Left lung (tissue), 10 donors: ENCODE measurements around the gene IL1R2. TPM values are rescaled to one million over a fixed set of nuclear protein-coding genes. Genes with fewer than 3 reads are reported as not detected.

Experiments used
- ATAC-seq: fragments of 200-7000 bp; cut with Tn5 transposase; one replicate; pipeline ENCODE4 v1.9.1; 2020; ENCODE audit warnings: moderate library complexity
- DNase-seq, 4 donors: peaks; one replicate each; pipeline ENCODE4 v3.0.0-alpha.2; 2013 to 2020
- H3K27ac ChIP-seq, 2 donors: fragments of 200-600 bp; sonication (generic) in 1 of 2; one replicate each; pipeline versions ENCODE4 v1.5.0 to v1.8.0; 2020 to 2021
- H3K27me3 ChIP-seq, 2 donors: fragments of 200-600 bp; sonication (generic) in 1 of 2; one replicate each; pipeline versions ENCODE4 v1.5.0 to v1.8.0; 2020 to 2021
- H3K36me3 ChIP-seq, 2 donors: fragments of 200-600 bp; sonication (generic) in 1 of 2; one replicate each; pipeline versions ENCODE4 v1.5.0 to v1.8.0; 2020 to 2021
- H3K4me1 ChIP-seq, 2 donors: fragments of 200-600 bp; one replicate each; pipeline ENCODE4 v1.8.0; 2021
- H3K4me3 ChIP-seq, 2 donors: fragments of 200-600 bp; sonication (generic) in 1 of 2; one replicate each; pipeline versions ENCODE4 v1.5.0 to v1.8.0; 2020 to 2021; ENCODE audit warnings: mild to moderate bottlenecking in 1 of 2
- H3K9me3 ChIP-seq, 2 donors: fragments of 200-600 bp; sonication (generic) in 1 of 2; one replicate each; pipeline versions ENCODE4 v1.5.0 to v1.8.0; 2020 to 2021
- intact Hi-C, 2 donors: fragments of 100-400 bp; cut with DNase I; formaldehyde crosslinking; loops; one replicate each; pipeline versions ENCODE4 v1.11.2 to v1.14.2; 2022
- polyA plus RNA-seq, 6 donors: library from polyadenylated mRNA; unstranded; fragments of 120-200 nt; gene quantifications; one replicate each; pipeline ENCODE4 v1.2.1, GENCODE V29; 2013; ENCODE audit not compliant: insufficient read length in 6 of 6
- total RNA-seq, 2 donors: library from RNA; stranded (reverse); fragmentation: NEBNext Ultra II Directional; extraction: Animal tissue kit (Norgen Biotek cat#: 25700); gene quantifications; one replicate each; pipeline ENCODE4 v1.2.1, GENCODE V29; 2021
- TF ChIP-seq, protein P1 (sequence below), 2 donors: fragments of 200-600 bp; sonication (generic) in 1 of 2; IDR thresholded peaks; one replicate each; pipeline versions ENCODE4 v1.5.0 to v1.8.0; 2021; ENCODE audit warnings: antibody characterized with exemption in 2 of 2
- donor health status: DM: no; HTN: yes; CAD: no.
- donor health status: DM: no; HTN: no; CAD: no.

Gene IL1R2
- total and polyA plus RNA-seq, 8 donors = 0.52 to 195 (median 0.80) TPM

DNA sequence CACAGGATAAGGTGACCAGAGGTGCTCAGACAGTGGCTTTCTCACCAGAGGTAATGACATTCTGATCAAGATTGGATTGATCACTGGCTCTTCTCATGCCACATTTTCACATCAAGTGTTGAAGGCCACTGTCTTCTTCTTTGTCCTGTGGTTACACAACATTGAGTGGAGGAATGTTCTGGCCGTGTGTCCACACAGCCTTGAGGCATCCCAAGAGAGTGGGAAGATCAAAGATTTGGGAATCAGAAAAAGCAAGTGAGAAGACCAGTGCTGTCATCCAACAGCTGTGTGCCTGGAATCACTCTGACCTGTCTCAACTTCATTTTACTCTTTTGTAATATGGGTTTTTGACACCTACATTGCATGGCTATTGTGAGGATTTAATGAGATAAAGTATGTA is 67.4 kb downstream of the IL1R2 start:
- H3K4me1 ChIP-seq = peaks cover 36 to 50% of the 10 kb centered on the region in 2 donors
- no peak for DNase-seq
- intact Hi-C loops = no loop called here
- no peak overlapping the region for H3K4me3 ChIP-seq
- H3K27ac ChIP-seq = no peak overlapping the region
- H3K27me3 ChIP-seq = no peaks in the 10 kb centered on the region
- no peak for ATAC-seq
- TF ChIP-seq, protein P1, sequence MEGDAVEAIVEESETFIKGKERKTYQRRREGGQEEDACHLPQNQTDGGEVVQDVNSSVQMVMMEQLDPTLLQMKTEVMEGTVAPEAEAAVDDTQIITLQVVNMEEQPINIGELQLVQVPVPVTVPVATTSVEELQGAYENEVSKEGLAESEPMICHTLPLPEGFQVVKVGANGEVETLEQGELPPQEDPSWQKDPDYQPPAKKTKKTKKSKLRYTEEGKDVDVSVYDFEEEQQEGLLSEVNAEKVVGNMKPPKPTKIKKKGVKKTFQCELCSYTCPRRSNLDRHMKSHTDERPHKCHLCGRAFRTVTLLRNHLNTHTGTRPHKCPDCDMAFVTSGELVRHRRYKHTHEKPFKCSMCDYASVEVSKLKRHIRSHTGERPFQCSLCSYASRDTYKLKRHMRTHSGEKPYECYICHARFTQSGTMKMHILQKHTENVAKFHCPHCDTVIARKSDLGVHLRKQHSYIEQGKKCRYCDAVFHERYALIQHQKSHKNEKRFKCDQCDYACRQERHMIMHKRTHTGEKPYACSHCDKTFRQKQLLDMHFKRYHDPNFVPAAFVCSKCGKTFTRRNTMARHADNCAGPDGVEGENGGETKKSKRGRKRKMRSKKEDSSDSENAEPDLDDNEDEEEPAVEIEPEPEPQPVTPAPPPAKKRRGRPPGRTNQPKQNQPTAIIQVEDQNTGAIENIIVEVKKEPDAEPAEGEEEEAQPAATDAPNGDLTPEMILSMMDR (IDR thresholded peaks at IDR 0.05) = no peak
- H3K9me3 ChIP-seq = no peaks in the 10 kb centered on the region
- H3K36me3 ChIP-seq = peaks cover 0 to 32% of the 10 kb centered on the region in 2 donors

DNA sequence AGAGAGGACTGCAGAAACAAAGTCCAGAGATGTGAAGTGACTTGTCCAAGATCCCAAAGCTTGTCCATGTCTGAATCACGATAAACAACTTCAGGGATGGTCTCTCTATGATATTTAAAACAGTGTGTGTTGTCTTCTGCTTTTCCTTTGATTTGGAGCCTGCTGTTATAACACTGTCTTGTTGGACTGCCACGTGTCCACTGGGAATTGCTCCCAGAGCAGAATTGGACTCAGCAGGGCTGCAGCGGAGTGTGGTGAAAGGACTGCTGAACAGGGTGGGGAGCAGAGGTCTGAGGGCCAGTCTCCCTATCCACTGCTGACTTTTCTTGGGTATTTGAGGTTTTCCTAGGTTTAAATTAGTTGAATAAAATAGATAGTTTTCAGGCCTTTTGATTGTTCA is 68.3 kb downstream of the IL1R2 start:
- Histone ChIP-seq H3K27ac (peak overlapping the region in 1 of 2 donors; percentile 90), H3K9me3 (no peaks in the 10 kb centered on the region), H3K4me3 (no peak overlapping the region), H3K36me3 (peaks cover 0 to 32% of the 10 kb centered on the region in 2 donors), H3K27me3 (no peaks in the 10 kb centered on the region), H3K4me1 (peaks cover 44 to 59% of the 10 kb centered on the region in 2 donors)
- no peak for ATAC-seq
- no peak for DNase-seq
- intact Hi-C loops = no loop called here
- TF ChIP-seq, protein P1 (IDR thresholded peaks at IDR 0.05) = no peak

DNA sequence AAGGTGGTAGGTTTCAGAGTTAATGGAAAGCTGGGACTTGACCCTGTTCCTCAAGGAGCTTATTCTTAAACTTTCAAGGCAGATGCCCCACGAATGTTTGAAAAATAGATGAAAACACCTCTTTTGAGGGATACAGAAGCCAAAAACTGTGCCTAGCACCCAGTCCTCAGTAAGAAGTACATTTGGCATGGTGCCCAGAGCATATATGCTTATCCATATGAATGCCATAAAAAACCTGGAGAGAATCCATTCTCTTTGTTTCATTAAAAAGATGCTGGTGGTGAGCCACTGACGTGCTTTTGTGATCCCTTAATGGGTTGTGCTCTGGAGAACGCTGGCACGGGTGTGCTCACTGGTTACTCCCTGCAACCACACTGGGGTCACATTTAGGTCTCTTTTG is 69.0 kb downstream of the IL1R2 start:
- H3K36me3 ChIP-seq = peaks cover 0 to 32% of the 10 kb centered on the region in 2 donors
- intact Hi-C loops = no loop called here
- ATAC-seq = no peak
- H3K4me1 ChIP-seq = peaks cover 39 to 66% of the 10 kb centered on the region in 2 donors
- no peaks in the 10 kb centered on the region for H3K27me3 ChIP-seq
- H3K27ac ChIP-seq = peak overlapping the region in 1 of 2 donors; percentile 90
- TF ChIP-seq, protein P1 (IDR thresholded peaks at IDR 0.05) = no peak
- H3K9me3 ChIP-seq = no peaks in the 10 kb centered on the region
- H3K4me3 ChIP-seq = no peak overlapping the region
- no peak for DNase-seq

GRCh38 chr2:102061286-102061699 is 69.5 kb downstream of the IL1R2 start:
- ATAC-seq (no peak), DNase-seq (no peak)
- H3K4me1 ChIP-seq = peaks cover 34 to 69% of the 10 kb centered on the region in 2 donors
- H3K27me3 ChIP-seq = no peaks in the 10 kb centered on the region
- intact Hi-C loops = no loop called here
- H3K36me3 ChIP-seq = peaks cover 0 to 32% of the 10 kb centered on the region in 2 donors
- TF ChIP-seq, protein P1 (IDR thresholded peaks at IDR 0.05) = no peak
- peak overlapping the region; percentile 24 to 90 for H3K27ac ChIP-seq
- no peak overlapping the region for H3K4me3 ChIP-seq
- H3K9me3 ChIP-seq = no peaks in the 10 kb centered on the region

DNA sequence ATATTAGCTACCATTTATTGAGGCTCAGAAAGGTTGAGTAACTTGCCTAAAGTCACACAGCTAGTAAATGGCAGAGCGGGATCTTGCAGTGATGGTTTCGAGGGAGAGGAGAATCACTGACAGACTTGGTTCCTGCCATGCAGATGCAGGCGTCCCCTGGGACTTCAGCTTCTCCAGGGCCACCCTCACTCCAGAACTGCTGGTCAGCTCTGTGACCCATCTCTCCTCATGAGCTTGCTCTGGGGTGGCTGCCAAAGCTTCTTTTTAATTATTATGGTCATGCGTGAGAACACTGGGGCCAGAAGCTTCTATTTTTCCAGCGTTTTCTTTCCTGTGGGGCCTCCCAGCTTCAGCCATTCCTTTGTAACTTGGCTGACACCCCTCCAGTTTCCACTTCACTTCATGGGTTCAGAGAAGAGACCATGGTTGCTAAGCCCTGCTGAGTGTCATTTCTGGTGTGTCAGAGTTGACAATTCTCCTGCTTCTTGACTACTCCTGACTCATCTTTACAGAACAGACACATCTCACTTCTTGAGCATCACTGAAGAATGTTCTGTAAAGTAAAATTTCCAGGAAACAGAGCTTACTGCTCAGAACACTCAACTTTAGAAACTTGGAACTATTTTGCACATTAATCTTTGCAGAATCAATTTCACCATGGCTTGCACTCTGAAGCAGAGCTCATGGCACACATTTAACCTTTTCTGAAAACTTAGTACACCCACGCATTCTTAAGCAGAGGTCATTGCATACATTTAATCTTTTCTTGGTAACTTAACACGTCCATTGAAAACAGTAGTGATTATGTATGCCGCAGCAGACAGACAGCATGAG is 70.4 kb downstream of the IL1R2 start:
- intact Hi-C loops = no loop called here
- peak in 1 of 4 donors; percentile 62 for DNase-seq

More for the DNA sequence above, 70.4 kb downstream of the IL1R2 start:
- Histone ChIP-seq H3K27me3 (no peaks in the 10 kb centered on the region), H3K36me3 (peaks cover 0 to 32% of the 10 kb centered on the region in 2 donors), H3K4me3 (no peak overlapping the region), H3K4me1 (peaks cover 33 to 66% of the 10 kb centered on the region in 2 donors), H3K9me3 (no peaks in the 10 kb centered on the region), H3K27ac (peak overlapping the region; percentile 81 to 90)
- TF ChIP-seq, protein P1 (IDR thresholded peaks at IDR 0.05) = no peak
- ATAC-seq = no peak
